SKM-1 (cell line): ENCODE data around the gene PARP16.

Experiments
- DNase-seq: peaks from one replicate; lab custom pipeline; 2025; ENCODE audit not compliant: unreplicated experiment; lab: John Stamatoyannopoulos, UW

The PARP16 gene

GRCh38 chr15:65286704-65287519, at the start of gene PARP16:
Gene PARP16, minus strand, starts transcription at chr15:65286883. Its CDS starts 457 bp downstream, at chr15:65286426.
- peak; percentile 81 for DNase-seq

- DNase-seq, result no peak
These were observed 48.8 kb upstream of the PARP16 start for GRCh38 chr15:65335278-65336055.

- no peak for DNase-seq
These were observed 48.0 kb upstream of the PARP16 start for GRCh38 chr15:65334586-65335231.

- DNase-seq, result no peak
These were observed 47.2 kb upstream of the PARP16 start for GRCh38 chr15:65333856-65334255.

GRCh38 chr15:65333148-65333820, 46.6 kb upstream of the PARP16 start:
- no peak for DNase-seq

- no peak for DNase-seq
These were observed 45.9 kb upstream of the PARP16 start for GRCh38 chr15:65332391-65333147.

GRCh38 chr15:65331811-65332210, 45.1 kb upstream of the PARP16 start:
- DNase-seq, result no peak

- DNase-seq, result no peak
These were observed 44.4 kb upstream of the PARP16 start for GRCh38 chr15:65330934-65331645.

- no peak for DNase-seq
These were observed 43.5 kb upstream of the PARP16 start for GRCh38 chr15:65329984-65330735.

GRCh38 chr15:65329288-65329983, 42.8 kb upstream of the PARP16 start:
- no peak for DNase-seq

GRCh38 chr15:65328506-65329287, 42.0 kb upstream of the PARP16 start:
- DNase-seq, result no peak

GRCh38 chr15:65327651-65328393, 41.1 kb upstream of the PARP16 start:
- DNase-seq, result no peak

GRCh38 chr15:65326818-65327217, 40.1 kb upstream of the PARP16 start:
- no peak for DNase-seq

GRCh38 chr15:65326117-65326526, 39.4 kb upstream of the PARP16 start:
- no peak for DNase-seq

GRCh38 chr15:65323071-65323511, 36.4 kb upstream of the PARP16 start:
- no peak for DNase-seq

GRCh38 chr15:65318870-65319356, 32.2 kb upstream of the PARP16 start:
- peak; percentile 69 for DNase-seq
